Suprapubic skin (tissue), 4 donors: ENCODE results near the gene IL36A. TPM values are rescaled to one million over a fixed set of nuclear protein-coding genes. Genes with fewer than 3 reads are reported as not detected.

Source experiments
- DNase-seq, 2 donors: peaks; one replicate each; pipeline ENCODE4 v3.0.0-alpha.2; 2019; ENCODE audit warnings: low spot score in 2 of 2
- H3K27ac ChIP-seq: fragments of 200-600 bp; sonication (generic); one replicate; pipeline ENCODE4 v1.5.1; 2019
- H3K27me3 ChIP-seq: fragments of 200-600 bp; sonication (generic); one replicate; pipeline ENCODE4 v1.5.1; 2019
- H3K36me3 ChIP-seq: fragments of 200-600 bp; sonication (generic); one replicate; pipeline ENCODE4 v1.5.1; 2019
- H3K4me1 ChIP-seq: fragments of 200-600 bp; sonication (generic); one replicate; pipeline ENCODE4 v1.5.1; 2019
- H3K4me3 ChIP-seq: fragments of 200-600 bp; sonication (generic); one replicate; pipeline ENCODE4 v1.5.1; 2019; ENCODE audit warnings: mild to moderate bottlenecking
- H3K9me3 ChIP-seq: fragments of 200-600 bp; sonication (generic); one replicate; pipeline ENCODE4 v1.5.1; 2019
- EP300 ChIP-seq: sonication (generic); formaldehyde crosslinking; IDR thresholded peaks from one replicate; pipeline ENCODE4 v1.6.1; 2017; ENCODE audit warnings: antibody characterized with exemption
- POLR2A ChIP-seq, 2 donors: fragments of 450-650 bp; IDR thresholded peaks; one replicate each; pipeline ENCODE4 v1.6.1; 2017; ENCODE audit warnings: antibody characterized with exemption in 2 of 2, mild to moderate bottlenecking in 2 of 2, moderate library complexity in 2 of 2
- POLR2AphosphoS5 ChIP-seq, 3 donors: sonication (generic); formaldehyde crosslinking; IDR thresholded peaks; one replicate each; pipeline ENCODE4 v1.6.1; 2017; ENCODE audit warnings: antibody characterized with exemption in 3 of 3
- WGBS: methylation state at CpG from one replicate; pipeline ENCODE4 v1.1.5; 2018; 5-methylcytosine and 5-hydroxymethylcytosine counted together
- total RNA-seq, 4 donors: library from RNA; depleted of rRNA; stranded (reverse); fragments of >200 nt; gene quantifications; one replicate each; pipeline ENCODE4 v1.1.0, GENCODE V29; 2016
- TF ChIP-seq, protein P1 (sequence below), 2 donors: fragments of 200-600 bp in 1 of 2; fragments of 450-650 bp in 1 of 2; sonication (generic) in 1 of 2; IDR thresholded peaks; one replicate each; pipeline ENCODE4 v1.5.1; 2016 to 2019; ENCODE audit warnings: antibody characterized with exemption in 2 of 2, mild to moderate bottlenecking in 1 of 2, moderate library complexity in 1 of 2

IL36A gene
- total RNA-seq, 4 donors from 2014 or later: not detected

DNA sequence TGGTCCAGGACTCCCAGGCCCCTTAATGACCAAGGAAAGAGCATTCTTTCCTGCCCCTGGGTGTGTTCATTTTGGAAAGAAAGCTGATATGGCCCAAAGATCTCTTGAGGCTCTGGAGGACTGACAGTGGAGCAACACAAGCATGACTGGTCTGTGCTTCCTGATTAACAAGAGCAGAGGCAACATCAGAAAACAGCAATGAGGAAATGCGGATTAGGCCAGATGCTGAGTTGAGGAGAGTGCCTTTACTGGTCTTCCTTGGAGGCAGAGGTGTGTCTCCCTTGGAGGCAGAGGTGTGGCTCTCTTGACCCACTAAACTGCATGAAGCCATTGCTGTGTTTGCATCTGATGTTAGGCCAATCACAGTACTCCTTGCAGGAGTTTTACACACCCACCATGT lies 27.5 kb downstream of the IL36A start:
- H3K27ac ChIP-seq: no peak overlapping the region
- TF ChIP-seq POLR2A (IDR thresholded peaks at IDR 0.05) (no peak), POLR2AphosphoS5 (IDR thresholded peaks at IDR 0.05) (no peak), EP300 (no peak)
- TF ChIP-seq, protein P1, sequence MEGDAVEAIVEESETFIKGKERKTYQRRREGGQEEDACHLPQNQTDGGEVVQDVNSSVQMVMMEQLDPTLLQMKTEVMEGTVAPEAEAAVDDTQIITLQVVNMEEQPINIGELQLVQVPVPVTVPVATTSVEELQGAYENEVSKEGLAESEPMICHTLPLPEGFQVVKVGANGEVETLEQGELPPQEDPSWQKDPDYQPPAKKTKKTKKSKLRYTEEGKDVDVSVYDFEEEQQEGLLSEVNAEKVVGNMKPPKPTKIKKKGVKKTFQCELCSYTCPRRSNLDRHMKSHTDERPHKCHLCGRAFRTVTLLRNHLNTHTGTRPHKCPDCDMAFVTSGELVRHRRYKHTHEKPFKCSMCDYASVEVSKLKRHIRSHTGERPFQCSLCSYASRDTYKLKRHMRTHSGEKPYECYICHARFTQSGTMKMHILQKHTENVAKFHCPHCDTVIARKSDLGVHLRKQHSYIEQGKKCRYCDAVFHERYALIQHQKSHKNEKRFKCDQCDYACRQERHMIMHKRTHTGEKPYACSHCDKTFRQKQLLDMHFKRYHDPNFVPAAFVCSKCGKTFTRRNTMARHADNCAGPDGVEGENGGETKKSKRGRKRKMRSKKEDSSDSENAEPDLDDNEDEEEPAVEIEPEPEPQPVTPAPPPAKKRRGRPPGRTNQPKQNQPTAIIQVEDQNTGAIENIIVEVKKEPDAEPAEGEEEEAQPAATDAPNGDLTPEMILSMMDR (IDR thresholded peaks at IDR 0.05): no peak
- 100% methylated on average over 1 of the region's 1 CpG for WGBS
- no peaks in the 10 kb centered on the region for H3K36me3 ChIP-seq
- no peaks in the 10 kb centered on the region for H3K4me1 ChIP-seq
- H3K9me3 ChIP-seq: no peaks in the 10 kb centered on the region
- no peak overlapping the region for H3K4me3 ChIP-seq
- H3K27me3 ChIP-seq: peaks cover 37% of the 10 kb centered on the region
- no peak for DNase-seq

DNA sequence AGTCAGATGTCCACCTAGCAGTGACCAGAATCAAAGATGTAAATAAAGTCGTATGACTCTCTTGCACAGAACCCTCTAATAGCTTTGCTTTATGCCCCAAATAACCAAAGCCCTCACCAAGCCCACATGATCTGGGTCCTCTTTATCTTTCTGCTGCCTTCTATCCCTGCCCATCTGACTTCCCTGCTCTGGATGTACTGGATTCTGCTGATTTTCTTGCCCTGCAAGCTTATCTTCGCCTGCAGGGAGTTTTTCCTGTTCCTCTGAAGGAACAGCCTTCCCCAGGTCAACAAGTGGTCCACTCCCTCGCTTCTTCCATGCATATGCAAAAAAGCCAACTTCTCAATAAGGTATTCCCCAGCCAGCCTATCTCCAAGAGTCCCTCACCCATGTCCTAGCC lies 28.8 kb downstream of the IL36A start:
- TF ChIP-seq, protein P1 (IDR thresholded peaks at IDR 0.05): no peak
- TF ChIP-seq POLR2AphosphoS5 (IDR thresholded peaks at IDR 0.05): no peak
- TF ChIP-seq EP300: no peak
- TF ChIP-seq POLR2A (IDR thresholded peaks at IDR 0.05): no peak
- H3K4me3 ChIP-seq: no peak overlapping the region
- H3K27me3 ChIP-seq: peaks cover 28% of the 10 kb centered on the region
- H3K4me1 ChIP-seq: no peaks in the 10 kb centered on the region
- DNase-seq: no peak
- no peaks in the 10 kb centered on the region for H3K9me3 ChIP-seq
- 71% methylated on average over 3 of the region's 3 CpGs for WGBS
- H3K36me3 ChIP-seq: no peaks in the 10 kb centered on the region
- H3K27ac ChIP-seq: no peak overlapping the region

DNA sequence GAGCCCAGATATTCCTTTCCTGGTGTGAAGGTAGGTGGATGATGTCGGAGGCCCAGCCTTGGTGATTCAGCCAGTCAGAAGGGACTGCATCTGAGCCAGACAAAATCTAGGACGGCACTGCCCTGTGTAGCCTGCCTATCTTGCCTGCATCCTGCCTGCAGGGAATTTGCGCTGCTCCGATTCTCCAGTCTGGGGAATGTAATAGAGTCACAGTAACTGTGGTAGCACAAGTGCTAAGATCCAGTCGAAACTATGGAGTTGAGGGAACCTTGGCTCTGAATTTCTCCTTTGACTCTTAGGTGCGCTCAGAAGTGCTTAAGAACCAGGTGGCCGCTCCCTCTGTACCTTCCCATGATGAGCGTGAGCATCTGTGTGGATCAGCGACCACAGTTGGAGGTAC lies 31.5 kb downstream of the IL36A start:
- Histone ChIP-seq H3K27me3 (peaks cover 12% of the 10 kb centered on the region), H3K36me3 (no peaks in the 10 kb centered on the region), H3K9me3 (no peaks in the 10 kb centered on the region), H3K27ac (no peak overlapping the region), H3K4me3 (no peak overlapping the region), H3K4me1 (no peaks in the 10 kb centered on the region)
- TF ChIP-seq, protein P1 (IDR thresholded peaks at IDR 0.05): no peak
- no peak for TF ChIP-seq POLR2A (IDR thresholded peaks at IDR 0.05)
- no peak for TF ChIP-seq EP300
- no peak for TF ChIP-seq POLR2AphosphoS5 (IDR thresholded peaks at IDR 0.05)
- WGBS: 89% methylated on average over 9 of the region's 9 CpGs
- no peak for DNase-seq

DNA sequence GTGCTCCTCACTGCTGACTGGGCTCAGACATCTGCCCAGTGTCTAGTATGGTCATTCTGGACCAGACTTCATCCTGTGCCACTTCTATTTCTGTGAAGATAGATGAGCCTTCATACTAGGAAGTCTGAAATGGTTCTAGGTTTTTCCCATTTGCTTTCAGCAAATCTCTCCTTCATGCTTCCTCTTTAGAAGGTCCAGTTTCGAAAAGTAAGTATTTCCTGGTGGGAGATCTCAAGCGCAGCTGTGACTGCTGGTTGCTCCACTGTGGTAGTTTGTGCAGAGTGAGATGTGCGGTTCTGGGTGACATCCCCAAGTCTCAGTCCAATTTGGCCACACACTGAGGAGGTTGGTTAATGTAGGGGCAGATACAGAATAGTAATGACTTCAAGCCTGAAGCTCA lies 33.0 kb downstream of the IL36A start:
- Histone ChIP-seq H3K27ac (no peak overlapping the region), H3K4me3 (no peak overlapping the region), H3K4me1 (no peaks in the 10 kb centered on the region), H3K36me3 (no peaks in the 10 kb centered on the region), H3K27me3 (peaks cover 6% of the 10 kb centered on the region), H3K9me3 (no peaks in the 10 kb centered on the region)
- TF ChIP-seq, protein P1 (IDR thresholded peaks at IDR 0.05): no peak
- no peak for TF ChIP-seq POLR2AphosphoS5 (IDR thresholded peaks at IDR 0.05)
- TF ChIP-seq EP300: no peak
- no peak for TF ChIP-seq POLR2A (IDR thresholded peaks at IDR 0.05)
- 88% methylated on average over 3 of the region's 3 CpGs for WGBS
- no peak for DNase-seq

DNA sequence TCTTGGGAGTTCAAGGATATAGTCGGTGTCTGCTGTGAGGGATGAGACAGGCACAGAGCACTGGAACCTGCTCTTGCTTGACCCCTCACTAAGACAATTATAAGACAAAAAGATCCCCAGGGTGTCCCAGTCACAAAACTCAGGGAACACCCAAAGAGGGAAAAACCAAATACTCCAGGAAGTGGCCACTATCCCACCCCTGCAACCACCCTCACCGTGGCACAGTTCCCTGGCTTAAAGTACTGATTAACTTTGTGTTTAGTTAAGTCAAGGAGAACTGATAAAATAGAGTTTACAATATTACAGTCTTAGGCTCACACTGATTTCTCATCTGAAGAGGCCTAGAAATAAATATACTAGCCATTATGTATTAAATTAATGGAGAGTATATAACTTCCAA lies 33.9 kb downstream of the IL36A start:
- no peak for TF ChIP-seq EP300
- TF ChIP-seq POLR2A (IDR thresholded peaks at IDR 0.05): no peak
- TF ChIP-seq POLR2AphosphoS5 (IDR thresholded peaks at IDR 0.05): no peak
- TF ChIP-seq, protein P1 (IDR thresholded peaks at IDR 0.05): no peak
- H3K36me3 ChIP-seq: no peaks in the 10 kb centered on the region
- H3K27ac ChIP-seq: no peak overlapping the region
- peaks cover 3% of the 10 kb centered on the region for H3K27me3 ChIP-seq
- no peaks in the 10 kb centered on the region for H3K9me3 ChIP-seq
- H3K4me1 ChIP-seq: no peaks in the 10 kb centered on the region
- 95% methylated on average over 2 of the region's 2 CpGs for WGBS
- DNase-seq: no peak
- no peak overlapping the region for H3K4me3 ChIP-seq
